Activated CD8-positive, alpha-beta memory T cell treated with anti-CD3 and anti-CD28 coated beads, Interleukin-2, amount 10 ng/mL, durations not matched to agents 7 days and 5 days (primary cell): ENCODE data around the gene IGSF21. TPM values are rescaled to one million over a fixed set of nuclear protein-coding genes. Genes with fewer than 3 reads are reported as not detected.
"Not testable (repeated sequence)": the region's sequence is repeated elsewhere in the genome, so short reads cannot be mapped to it uniquely, and the experiment has no call there.

Source experiments
- ATAC-seq: fragments of 150-1000 bp; cut with Tn5 transposase; one replicate; pipeline ENCODE4 v1.10.0; 2021; ENCODE audit warnings: moderate library complexity
- CTCF ChIA-PET: fragments of 350-600 bp; sonication (Branson Sonifier 250); formaldehyde crosslinking; loops from one replicate; lab custom pipeline; 2021; ENCODE audit warnings: antibody characterized with exemption; lab: Charles Lee
- DNase-seq: peaks from one replicate; pipeline ENCODE4 v3.0.0-alpha.2; 2020
- H3K27ac Mint-ChIP-seq: one replicate; pipeline ENCODE4 v1.8.0; 2021; ENCODE audit warnings: mild to moderate bottlenecking, mixed read lengths
- H3K27me3 Mint-ChIP-seq: one replicate; pipeline ENCODE4 v1.8.0; 2021; ENCODE audit warnings: mixed read lengths
- H3K36me3 Mint-ChIP-seq: one replicate; pipeline ENCODE4 v1.8.0; 2021; ENCODE audit warnings: mild to moderate bottlenecking, mixed read lengths
- H3K4me1 Mint-ChIP-seq: one replicate; pipeline ENCODE4 v1.8.0; 2021; ENCODE audit warnings: mixed read lengths
- H3K4me3 Mint-ChIP-seq: one replicate; pipeline ENCODE4 v1.8.0; 2021; ENCODE audit warnings: mild to moderate bottlenecking, moderate library complexity, mixed read lengths
- H3K9me3 Mint-ChIP-seq: one replicate; pipeline ENCODE4 v1.8.0; 2022; ENCODE audit warnings: low read depth, mixed read lengths
- total RNA-seq, 2 experiments: library from RNA; stranded (reverse); gene quantifications; one replicate each; pipeline ENCODE4 v1.2.3, GENCODE V29; 2021

The IGSF21 gene
- total RNA-seq, 2 experiments from 2014 or later: not detected

- Mint-ChIP-seq H3K27me3 (peaks cover 13% of the 10 kb centered on the region), H3K27ac (no peak overlapping the region), H3K4me3 (no peak overlapping the region), H3K36me3 (no peaks in the 10 kb centered on the region), H3K9me3 (no peaks in the 10 kb centered on the region), H3K4me1 (no peaks in the 10 kb centered on the region)
- no peak for DNase-seq
- CTCF ChIA-PET: no interaction called here
- no peak for ATAC-seq
These were observed 245.9 kb downstream of the IGSF21 start for GRCh38 chr1:18353528-18353927.

GRCh38 chr1:18353992-18354391 is 246.4 kb downstream of the IGSF21 start:
- H3K27ac Mint-ChIP-seq: no peak overlapping the region
- no peak overlapping the region for H3K4me3 Mint-ChIP-seq
- no peaks in the 10 kb centered on the region for H3K9me3 Mint-ChIP-seq
- no peaks in the 10 kb centered on the region for H3K4me1 Mint-ChIP-seq
- H3K27me3 Mint-ChIP-seq: peaks cover 13% of the 10 kb centered on the region
- DNase-seq (no peak), ATAC-seq (no peak)
- no peaks in the 10 kb centered on the region for H3K36me3 Mint-ChIP-seq
- CTCF ChIA-PET: no interaction called here

GRCh38 chr1:18354612-18355011 is 247.0 kb downstream of the IGSF21 start:
- no peaks in the 10 kb centered on the region for H3K9me3 Mint-ChIP-seq
- no peak overlapping the region for H3K27ac Mint-ChIP-seq
- DNase-seq: no peak
- H3K4me3 Mint-ChIP-seq: no peak overlapping the region
- H3K4me1 Mint-ChIP-seq: no peaks in the 10 kb centered on the region
- ATAC-seq: no peak
- peaks cover 13% of the 10 kb centered on the region for H3K27me3 Mint-ChIP-seq
- no peaks in the 10 kb centered on the region for H3K36me3 Mint-ChIP-seq
- CTCF ChIA-PET: no interaction called here

GRCh38 chr1:18357622-18358230 is 250.1 kb downstream of the IGSF21 start:
- Mint-ChIP-seq H3K9me3 (no peaks in the 10 kb centered on the region), H3K4me1 (no peaks in the 10 kb centered on the region), H3K36me3 (no peaks in the 10 kb centered on the region), H3K27ac (no peak overlapping the region), H3K4me3 (no peak overlapping the region), H3K27me3 (peaks cover 7% of the 10 kb centered on the region)
- DNase-seq (no peak), ATAC-seq (no peak)
- CTCF ChIA-PET: no interaction called here

- CTCF ChIA-PET: no interaction called here
- H3K27ac Mint-ChIP-seq: no peak overlapping the region
- H3K36me3 Mint-ChIP-seq: no peaks in the 10 kb centered on the region
- ATAC-seq (no peak), DNase-seq (no peak)
- no peak overlapping the region for H3K4me3 Mint-ChIP-seq
- H3K4me1 Mint-ChIP-seq: no peaks in the 10 kb centered on the region
- no peaks in the 10 kb centered on the region for H3K9me3 Mint-ChIP-seq
- peaks cover 3% of the 10 kb centered on the region for H3K27me3 Mint-ChIP-seq
These were observed 251.0 kb downstream of the IGSF21 start for GRCh38 chr1:18358600-18358999.

GRCh38 chr1:18360251-18360650 is 252.7 kb downstream of the IGSF21 start:
- no peaks in the 10 kb centered on the region for H3K36me3 Mint-ChIP-seq

GRCh38 chr1:18362150-18362549 is 254.6 kb downstream of the IGSF21 start:
- Mint-ChIP-seq H3K4me3 (no peak overlapping the region), H3K27me3 (no peaks in the 10 kb centered on the region), H3K4me1 (no peaks in the 10 kb centered on the region), H3K36me3 (no peaks in the 10 kb centered on the region), H3K27ac (no peak overlapping the region), H3K9me3 (no peaks in the 10 kb centered on the region)
- ATAC-seq: no peak
- DNase-seq: no peak
- CTCF ChIA-PET: no interaction called here

More at GRCh38 chr1:18360251-18360650, 252.7 kb downstream of the IGSF21 start:
- Mint-ChIP-seq H3K4me1 (no peaks in the 10 kb centered on the region), H3K27ac (no peak overlapping the region), H3K9me3 (no peaks in the 10 kb centered on the region), H3K27me3 (no peaks in the 10 kb centered on the region), H3K4me3 (no peak overlapping the region)
- ATAC-seq (no peak), DNase-seq (no peak)
- CTCF ChIA-PET: no interaction called here

- no peaks in the 10 kb centered on the region for H3K36me3 Mint-ChIP-seq
- no peak overlapping the region for H3K27ac Mint-ChIP-seq
- H3K4me1 Mint-ChIP-seq: no peaks in the 10 kb centered on the region
- H3K9me3 Mint-ChIP-seq: no peaks in the 10 kb centered on the region
- H3K27me3 Mint-ChIP-seq: no peaks in the 10 kb centered on the region
- CTCF ChIA-PET: no interaction called here
- H3K4me3 Mint-ChIP-seq: no peak overlapping the region
- ATAC-seq (no peak), DNase-seq (no peak)
These were observed 255.8 kb downstream of the IGSF21 start for GRCh38 chr1:18363436-18363835.

GRCh38 chr1:18365099-18365705 is 257.6 kb downstream of the IGSF21 start:
- H3K36me3 Mint-ChIP-seq: no peaks in the 10 kb centered on the region
- no peaks in the 10 kb centered on the region for H3K4me1 Mint-ChIP-seq
- ATAC-seq: no peak
- H3K4me3 Mint-ChIP-seq: no peak overlapping the region
- peaks cover 3% of the 10 kb centered on the region for H3K27me3 Mint-ChIP-seq
- H3K9me3 Mint-ChIP-seq: no peaks in the 10 kb centered on the region
- no peak for DNase-seq
- H3K27ac Mint-ChIP-seq: no peak overlapping the region
- CTCF ChIA-PET: no interaction called here

GRCh38 chr1:18372505-18372904 is 264.9 kb downstream of the IGSF21 start:
- CTCF ChIA-PET, H3K27me3 Mint-ChIP-seq, H3K9me3 Mint-ChIP-seq, DNase-seq, H3K36me3 Mint-ChIP-seq, H3K27ac Mint-ChIP-seq, H3K4me1 Mint-ChIP-seq, H3K4me3 Mint-ChIP-seq, ATAC-seq: not testable (repeated sequence)

GRCh38 chr1:18373151-18373550 is 265.6 kb downstream of the IGSF21 start:
- Mint-ChIP-seq H3K36me3 (no peaks in the 10 kb centered on the region), H3K4me3 (no peak overlapping the region), H3K27ac (no peak overlapping the region), H3K27me3 (peaks cover 3% of the 10 kb centered on the region), H3K4me1 (no peaks in the 10 kb centered on the region), H3K9me3 (peaks cover 5% of the 10 kb centered on the region)
- CTCF ChIA-PET: no interaction called here
- DNase-seq: no peak
- ATAC-seq: no peak

GRCh38 chr1:18373882-18374493 is 266.4 kb downstream of the IGSF21 start:
- Mint-ChIP-seq H3K4me3 (no peak overlapping the region), H3K27ac (no peak overlapping the region), H3K4me1 (no peaks in the 10 kb centered on the region), H3K9me3 (peaks cover 5% of the 10 kb centered on the region), H3K36me3 (no peaks in the 10 kb centered on the region), H3K27me3 (peaks cover 3% of the 10 kb centered on the region)
- DNase-seq (no peak), ATAC-seq (no peak)
- CTCF ChIA-PET: no interaction called here

GRCh38 chr1:18376661-18377060 is 269.1 kb downstream of the IGSF21 start:
- no peaks in the 10 kb centered on the region for H3K4me1 Mint-ChIP-seq
- ATAC-seq (no peak), DNase-seq (no peak)
- H3K36me3 Mint-ChIP-seq: no peaks in the 10 kb centered on the region
- no peaks in the 10 kb centered on the region for H3K27me3 Mint-ChIP-seq
- H3K9me3 Mint-ChIP-seq: peaks cover 5% of the 10 kb centered on the region
- CTCF ChIA-PET: no interaction called here
- no peak overlapping the region for H3K27ac Mint-ChIP-seq
- H3K4me3 Mint-ChIP-seq: no peak overlapping the region

- Mint-ChIP-seq H3K4me1 (no peaks in the 10 kb centered on the region), H3K27me3 (peaks cover 7% of the 10 kb centered on the region), H3K27ac (no peak overlapping the region), H3K9me3 (no peaks in the 10 kb centered on the region), H3K4me3 (no peak overlapping the region), H3K36me3 (no peaks in the 10 kb centered on the region)
- CTCF ChIA-PET: no interaction called here
- no peak for DNase-seq
- ATAC-seq: no peak
These were observed 272.7 kb downstream of the IGSF21 start for GRCh38 chr1:18380288-18380687.
